Kidney (tissue), 14 donors: ENCODE measurements around the gene CHD2. TPM values are rescaled to one million over a fixed set of nuclear protein-coding genes. Genes with fewer than 3 reads are reported as not detected.

Experiments
- DNase-seq, 5 donors: peaks; one replicate each; pipeline ENCODE4 v3.0.0-alpha.2; 2013 to 2020
- FAIRE-seq: peaks from 2 replicates; lab custom pipeline; 2012; peaks lifted over from hg19 to GRCh38; lab: Jason Lieb, UNC
- H3K27ac ChIP-seq, 2 donors: one replicate each; pipeline ENCODE4 v1.7.0; 2013; ENCODE audit warnings: low read depth in 2 of 2, low read length in 2 of 2, inconsistent platforms in 1 of 2
- H3K27me3 ChIP-seq: one replicate; pipeline ENCODE4 v1.7.1; 2013; ENCODE audit warnings: low read length, inconsistent platforms; ENCODE audit not compliant: control insufficient read depth, insufficient read depth
- H3K36me3 ChIP-seq, 3 donors: one replicate each; pipeline versions ENCODE4 v1.7.0 to v1.7.1; 2013; ENCODE audit warnings: low read length in 3 of 3, control low read depth in 1 of 3, inconsistent platforms in 1 of 3; ENCODE audit not compliant: insufficient read depth in 3 of 3, control insufficient read depth in 2 of 3
- H3K4me1 ChIP-seq, 3 donors: one replicate each; pipeline versions ENCODE4 v1.7.0 to v1.7.1; 2013; ENCODE audit warnings: low read length in 3 of 3, inconsistent platforms in 1 of 3, low read depth in 1 of 3; ENCODE audit not compliant: control insufficient read depth in 2 of 3, insufficient read depth in 2 of 3
- H3K4me3 ChIP-seq, 3 donors: one replicate each; pipeline versions ENCODE4 v1.7.0 to v1.8.1; 2013; ENCODE audit warnings: low read length in 3 of 3, control low read depth in 1 of 3, inconsistent platforms in 1 of 3
- H3K9ac ChIP-seq, 3 donors: one replicate each; pipeline versions ENCODE4 v1.7.0 to v1.7.1; 2013; ENCODE audit warnings: low read length in 3 of 3, control low read depth in 1 of 3, inconsistent platforms in 1 of 3
- H3K9me3 ChIP-seq, 3 donors: one replicate each; pipeline versions ENCODE4 v1.7.0 to v1.7.1; 2013; ENCODE audit warnings: low read length in 3 of 3, control low read depth in 1 of 3, inconsistent platforms in 1 of 3; ENCODE audit not compliant: control insufficient read depth in 2 of 3, insufficient read depth in 1 of 3
- CTCF ChIP-seq: IDR thresholded peaks from 3 replicates; pipeline ENCODE4 v1.5.1; 2012; ENCODE audit warnings: mild to moderate bottlenecking, moderate library complexity, borderline replicate concordance; ENCODE audit not compliant: insufficient read depth; ENCODE audit errors: extremely low read depth
- intact Hi-C: fragments of 100-400 bp; cut with DNase I; formaldehyde crosslinking; loops from one replicate; pipeline ENCODE4 v1.11.1; 2022
- polyA plus RNA-seq: library from polyadenylated mRNA; stranded (reverse); fragments of 350-450 nt; fragmentation: Illumina TruSeq; extraction: RNeasy Lipid Tissue Mini Kit (QIAGEN cat#74804); gene quantifications from one replicate; pipeline ENCODE4 v1.2.3, GENCODE V29; 2014; ENCODE audit warnings: low read depth, low replicate concordance; ENCODE audit not compliant: insufficient read depth
- total RNA-seq: library from RNA; stranded (reverse); fragmentation: NEBNext Ultra II Directional; extraction: Animal tissue kit (Norgen Biotek cat#: 25700); gene quantifications from one replicate; pipeline ENCODE4 v1.2.1, GENCODE V29; 2021
- donor health status: control.
- donor health status: control.
- donor health status: control.
- donor health status: control.
- donor health status: control.
- donor health status: DM: yes; HTN: yes; CAD: no.
- donor health status: Normal renal cell carcinoma (clear cell type).

Gene CHD2
- total and polyA plus RNA-seq, 2 donors from 2014 or later = 22.5 to 137 TPM

DNA sequence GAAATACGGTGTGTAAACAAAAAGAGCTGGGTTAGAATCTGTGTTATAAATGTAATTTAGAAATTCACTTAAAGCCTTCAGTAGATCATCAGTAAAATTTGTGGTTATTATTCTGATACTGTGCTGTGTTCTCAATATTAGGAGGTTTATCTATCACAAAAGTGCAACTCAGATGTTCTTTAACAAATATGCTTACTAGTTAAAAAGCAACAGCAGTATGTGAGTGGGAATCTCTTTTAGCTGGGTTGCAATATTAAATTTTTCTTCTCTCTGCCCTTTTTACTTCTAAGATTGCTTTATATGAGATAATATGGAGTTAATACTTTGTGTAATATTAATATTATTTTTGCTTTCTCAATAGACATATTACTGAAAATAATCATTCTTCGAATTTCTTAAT, 53.4 kb downstream of the CHD2 start:
- H3K4me1 ChIP-seq = no peaks in the 10 kb centered on the region
- H3K27ac ChIP-seq = no peak overlapping the region
- TF ChIP-seq CTCF = no peak
- H3K36me3 ChIP-seq = peaks cover 27 to 71% (median 48%) of the 10 kb centered on the region in 3 donors
- no peak for DNase-seq
- H3K9me3 ChIP-seq = peaks cover 2 to 17% (median 6%) of the 10 kb centered on the region in 3 donors
- H3K27me3 ChIP-seq = no peaks in the 10 kb centered on the region
- no peak overlapping the region for H3K4me3 ChIP-seq
- FAIRE-seq = no peak
- intact Hi-C loops = no loop called here
- H3K9ac ChIP-seq = no peak overlapping the region

GRCh38 chr15:92954002-92954401, 53.9 kb downstream of the CHD2 start:
- Histone ChIP-seq H3K4me3 (no peak overlapping the region), H3K9me3 (peaks cover 2 to 14% (median 6%) of the 10 kb centered on the region in 3 donors), H3K27me3 (no peaks in the 10 kb centered on the region), H3K27ac (no peak overlapping the region), H3K4me1 (no peaks in the 10 kb centered on the region), H3K36me3 (peaks cover 25 to 67% (median 46%) of the 10 kb centered on the region in 3 donors), H3K9ac (no peak overlapping the region)
- no peak for TF ChIP-seq CTCF
- FAIRE-seq = no peak
- intact Hi-C loops = no loop called here
- DNase-seq = no peak

GRCh38 chr15:92954578-92954977, 54.5 kb downstream of the CHD2 start:
- no peak overlapping the region for H3K9ac ChIP-seq
- H3K4me1 ChIP-seq = no peaks in the 10 kb centered on the region
- peaks cover 20 to 62% (median 40%) of the 10 kb centered on the region in 3 donors for H3K36me3 ChIP-seq
- no peak overlapping the region for H3K4me3 ChIP-seq
- FAIRE-seq = no peak
- peaks cover 0 to 8% (median 1%) of the 10 kb centered on the region in 3 donors for H3K9me3 ChIP-seq
- H3K27me3 ChIP-seq = no peaks in the 10 kb centered on the region
- no peak overlapping the region for H3K27ac ChIP-seq
- no peak for DNase-seq
- intact Hi-C loops = no loop called here
- no peak for TF ChIP-seq CTCF

DNA sequence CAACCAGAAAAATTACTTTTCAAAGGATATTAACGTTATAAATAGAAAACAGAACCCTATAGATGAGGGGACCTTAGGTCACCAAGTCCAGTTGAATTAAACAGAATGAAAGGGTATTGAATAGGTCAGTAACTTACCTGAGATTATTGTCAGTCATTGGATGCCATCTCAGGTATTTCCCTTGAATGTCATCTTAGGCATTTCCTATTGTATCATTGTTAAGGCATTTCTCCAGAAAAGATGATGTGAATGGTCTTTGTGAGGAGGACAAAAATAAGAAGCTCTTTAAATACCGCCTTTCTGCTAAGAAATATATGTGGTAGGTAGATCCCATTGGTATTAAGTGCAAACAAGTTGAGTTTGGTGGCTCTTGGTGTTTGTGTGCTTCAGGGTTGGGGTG, 55.6 kb downstream of the CHD2 start:
- no peak overlapping the region for H3K27ac ChIP-seq

More for the DNA sequence above, 55.6 kb downstream of the CHD2 start:
- H3K36me3 ChIP-seq = peaks cover 15 to 57% (median 29%) of the 10 kb centered on the region in 3 donors
- intact Hi-C loops = no loop called here
- no peaks in the 10 kb centered on the region for H3K9me3 ChIP-seq
- DNase-seq (no peak), FAIRE-seq (no peak)
- no peak for TF ChIP-seq CTCF
- no peaks in the 10 kb centered on the region for H3K27me3 ChIP-seq
- no peak overlapping the region for H3K4me3 ChIP-seq
- no peak overlapping the region for H3K9ac ChIP-seq
- no peaks in the 10 kb centered on the region for H3K4me1 ChIP-seq
